HG03469 (cell line): ENCODE measurements around the gene NKIRAS1.

Source experiments
- ATAC-seq: cut with Tn5 transposase; IDR thresholded peaks from one replicate; pipeline ENCODE4 v1.9.1; 2021; ENCODE audit warnings: mild to moderate bottlenecking, moderate library complexity, moderate number of reproducible peaks; ENCODE audit not compliant: unreplicated experiment

The NKIRAS1 gene

DNA sequence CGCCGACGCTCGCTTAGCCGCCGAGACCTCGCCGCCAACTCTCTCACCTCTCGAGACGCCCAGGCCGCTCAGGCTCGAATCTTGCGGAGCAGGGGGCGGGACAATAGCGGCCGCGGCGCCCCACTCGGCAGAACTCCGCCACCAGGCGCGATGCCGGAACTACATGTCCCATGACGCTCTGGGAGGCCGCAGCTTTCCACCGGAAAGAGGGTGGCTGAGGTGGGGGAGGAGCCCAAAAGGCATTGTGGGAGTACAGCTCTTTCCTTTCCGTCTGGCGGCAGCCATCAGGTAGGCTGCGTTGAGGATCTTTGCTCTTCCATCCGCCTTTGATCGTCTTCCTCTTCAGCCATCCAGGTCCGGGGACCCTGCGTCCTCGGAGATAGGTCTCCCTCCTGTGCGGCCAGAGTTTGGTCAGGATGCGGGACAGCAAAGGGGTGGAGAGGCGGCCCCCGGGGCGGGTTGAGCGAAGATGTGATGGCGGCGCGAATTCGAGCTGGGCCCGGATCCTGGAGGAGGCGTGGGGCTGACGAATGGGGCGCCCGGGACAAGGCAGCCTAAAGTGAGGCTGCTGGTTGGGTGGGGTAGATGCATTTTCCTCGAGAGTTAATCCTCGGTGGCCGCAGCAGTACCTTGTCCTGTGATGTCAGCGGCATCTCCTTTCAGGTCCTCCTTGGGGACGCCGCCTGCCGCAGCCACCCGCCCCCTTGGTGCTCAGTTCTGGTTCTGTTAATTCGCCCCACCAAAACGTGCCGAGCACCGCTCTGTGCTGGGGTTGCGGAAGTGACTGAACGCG, at the start of gene NKIRAS1, which contains the start of gene RPL15:
Gene NKIRAS1, minus strand, starts transcription at position 105 of the 793 bp plus-strand sequence. CDS start 6,086 bp downstream, outside the sequence.
Gene RPL15, plus strand, starts transcription at position 247 of the 793 bp plus-strand sequence. CDS start 728 bp downstream, outside the sequence.
- ATAC-seq = peak; percentile 94

DNA sequence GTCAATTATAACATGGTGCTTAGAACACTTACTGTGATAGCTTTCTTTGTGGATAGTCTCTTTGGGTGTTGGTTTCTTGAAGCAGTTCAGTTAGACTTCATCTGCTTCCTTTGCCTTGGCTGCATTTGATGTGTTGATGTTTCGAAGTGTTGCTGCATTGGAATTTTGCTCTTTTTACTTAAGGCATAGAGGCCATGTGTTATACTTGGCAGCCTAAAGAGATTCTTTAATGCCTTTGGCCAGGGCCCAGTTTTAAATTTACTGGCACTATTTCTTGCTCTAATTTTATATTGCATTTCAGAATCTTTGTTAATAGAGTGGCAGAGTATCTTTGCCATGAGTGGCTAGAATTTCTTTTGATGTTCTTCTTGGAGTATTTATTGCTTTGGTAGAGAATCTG, 49.5 kb upstream of the NKIRAS1 start:
- no peak for ATAC-seq

DNA sequence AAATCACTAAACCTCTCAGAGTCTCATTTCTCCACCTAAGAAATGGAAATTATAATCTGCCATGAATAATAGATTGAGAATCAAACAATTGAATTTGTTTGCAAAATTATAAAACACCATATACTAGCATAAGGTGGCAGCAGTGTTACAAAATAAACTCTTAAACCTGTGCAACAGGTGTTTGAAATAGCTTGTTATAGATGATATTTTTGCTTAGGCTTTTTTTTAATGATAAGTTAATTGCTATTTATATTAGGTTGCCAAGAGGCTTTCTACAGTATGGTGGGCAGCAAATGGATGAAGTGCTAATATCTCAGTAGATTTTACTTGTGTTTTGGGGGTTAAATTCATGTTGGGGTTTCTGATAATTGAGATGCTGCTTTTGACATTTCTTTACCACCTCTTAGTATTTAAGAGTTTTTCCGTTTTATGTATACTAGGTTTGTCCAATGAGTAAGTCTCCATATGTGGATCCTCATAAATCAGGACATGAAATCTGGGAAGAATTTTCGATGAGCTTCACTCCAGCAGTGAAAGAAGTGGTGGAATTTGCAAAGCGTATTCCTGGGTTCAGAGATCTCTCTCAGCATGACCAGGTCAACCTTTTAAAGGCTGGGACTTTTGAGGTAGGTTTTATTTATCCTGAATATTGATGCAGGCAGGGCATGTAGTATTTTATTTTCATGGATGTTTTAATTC, 47.9 kb upstream of the NKIRAS1 start:
- no peak for ATAC-seq

DNA sequence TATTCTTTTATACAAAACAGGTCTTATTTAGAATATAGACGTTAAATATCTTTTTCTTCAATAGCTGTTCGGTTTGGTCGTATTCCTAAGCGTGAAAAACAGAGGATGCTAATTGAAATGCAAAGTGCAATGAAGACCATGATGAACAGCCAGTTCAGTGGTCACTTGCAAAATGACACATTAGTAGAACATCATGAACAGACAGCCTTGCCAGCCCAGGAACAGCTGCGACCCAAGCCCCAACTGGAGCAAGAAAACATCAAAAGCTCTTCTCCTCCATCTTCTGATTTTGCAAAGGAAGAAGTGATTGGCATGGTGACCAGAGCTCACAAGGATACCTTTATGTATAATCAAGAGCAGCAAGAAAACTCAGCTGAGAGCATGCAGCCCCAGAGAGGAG, 45.1 kb upstream of the NKIRAS1 start:
- ATAC-seq = no peak

DNA sequence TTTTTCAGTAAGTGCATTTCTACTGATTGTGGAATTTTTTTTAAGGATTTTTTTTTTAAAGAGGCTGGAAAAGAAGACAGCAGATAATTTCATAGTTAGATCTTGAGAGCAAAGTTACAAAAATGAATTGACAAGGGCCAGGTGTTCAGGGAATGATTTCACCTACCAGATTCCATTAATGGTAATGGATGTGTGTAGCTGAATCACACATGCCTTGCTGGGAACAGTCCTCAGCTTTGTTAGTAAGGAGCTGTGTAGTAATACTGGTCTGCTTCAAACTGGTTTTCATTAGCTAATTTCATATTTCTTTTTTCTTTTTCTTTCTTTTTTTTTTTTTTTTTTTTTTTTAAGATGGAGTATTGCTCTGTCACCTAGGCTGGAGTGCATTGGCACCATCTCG, 44.3 kb upstream of the NKIRAS1 start:
- no peak for ATAC-seq

DNA sequence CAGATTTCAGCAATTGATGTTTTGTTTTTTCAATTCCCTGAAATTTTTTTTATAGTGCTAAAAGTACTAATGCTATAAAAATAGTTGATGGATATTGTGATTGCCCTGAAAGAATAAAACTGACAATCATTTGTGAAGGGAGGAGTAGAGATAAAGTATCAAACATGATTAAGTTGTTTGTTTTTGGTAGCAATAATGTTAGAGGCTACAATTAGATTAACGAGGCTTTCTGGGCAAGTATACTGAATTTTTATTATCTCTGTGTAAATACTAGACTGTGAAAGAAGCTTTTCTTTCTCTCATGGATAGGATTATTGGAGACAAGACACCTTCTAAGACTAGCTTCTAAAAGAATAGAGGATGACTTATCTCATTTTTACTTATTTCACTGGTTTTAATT, 43.9 kb upstream of the NKIRAS1 start:
- no peak for ATAC-seq

DNA sequence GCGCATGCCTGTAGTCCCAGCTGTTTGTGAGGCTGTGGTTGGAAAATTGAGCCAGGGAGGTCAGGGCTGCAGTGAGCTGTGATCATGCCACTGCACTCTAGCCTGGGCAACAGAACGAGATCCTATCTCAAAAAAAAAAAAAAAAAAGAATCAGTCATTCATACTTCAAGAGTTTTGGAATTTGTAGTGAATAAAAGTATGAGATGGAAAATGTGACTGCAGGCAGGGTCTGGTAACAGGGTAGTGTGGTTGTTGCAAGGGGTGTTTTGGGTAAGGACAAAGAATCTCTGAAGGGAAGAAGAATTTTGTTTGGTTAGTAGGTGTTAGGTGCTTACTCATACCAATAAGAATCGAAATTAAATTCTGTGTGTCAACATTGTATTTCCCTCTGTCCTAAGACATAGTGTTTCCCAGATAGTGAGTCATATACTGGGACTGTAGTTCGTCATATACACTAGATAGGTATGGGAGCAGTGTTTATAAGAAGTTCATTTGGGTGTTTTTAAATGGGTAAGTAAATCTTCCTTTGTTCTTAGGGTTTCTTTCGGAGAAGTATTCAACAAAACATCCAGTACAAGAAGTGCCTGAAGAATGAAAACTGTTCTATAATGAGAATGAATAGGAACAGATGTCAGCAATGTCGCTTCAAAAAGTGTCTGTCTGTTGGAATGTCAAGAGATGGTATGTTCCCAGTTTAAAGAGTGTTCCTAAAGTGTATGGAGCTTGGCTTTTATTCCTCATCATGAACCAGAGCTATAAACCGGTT, 42.5 kb upstream of the NKIRAS1 start:
- no peak for ATAC-seq

DNA sequence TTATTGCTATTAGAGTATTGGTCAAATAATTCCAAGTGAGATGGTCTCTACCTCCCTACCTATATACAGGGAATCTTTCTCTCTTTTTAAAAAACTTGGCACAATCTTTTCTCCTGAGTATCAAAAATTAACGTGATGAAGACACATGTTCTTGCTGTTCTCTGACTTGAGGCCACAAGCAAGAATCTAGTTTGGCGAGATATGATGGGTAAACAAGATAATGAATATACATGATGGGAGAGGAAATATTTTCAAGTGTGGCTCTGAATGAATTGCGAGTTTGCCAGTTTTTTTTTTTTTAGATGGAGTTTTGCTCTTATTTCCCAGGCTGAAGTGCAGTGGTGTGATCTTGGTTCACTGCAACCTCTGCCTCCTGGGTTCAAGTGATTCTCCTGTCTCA, 39.9 kb upstream of the NKIRAS1 start:
- no peak for ATAC-seq

DNA sequence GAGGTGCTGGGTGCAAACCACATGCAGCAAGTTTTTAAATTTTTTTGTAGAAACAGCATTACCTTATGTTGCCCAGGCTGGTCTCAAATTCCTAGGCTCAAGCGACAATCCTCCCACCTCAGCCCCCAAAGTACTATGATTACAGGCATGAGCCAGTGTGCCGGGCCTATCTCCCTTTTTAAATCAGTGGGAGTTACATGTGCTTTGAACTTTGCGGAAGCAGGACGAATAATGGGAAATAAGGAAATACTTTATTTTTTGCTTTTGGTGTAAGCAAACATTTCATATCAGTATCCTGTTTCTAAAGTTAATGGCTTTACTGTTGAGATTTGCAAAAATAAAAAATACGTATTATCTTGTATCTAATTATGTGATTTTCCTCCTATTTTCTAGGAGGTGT, 37.4 kb upstream of the NKIRAS1 start:
- no peak for ATAC-seq

DNA sequence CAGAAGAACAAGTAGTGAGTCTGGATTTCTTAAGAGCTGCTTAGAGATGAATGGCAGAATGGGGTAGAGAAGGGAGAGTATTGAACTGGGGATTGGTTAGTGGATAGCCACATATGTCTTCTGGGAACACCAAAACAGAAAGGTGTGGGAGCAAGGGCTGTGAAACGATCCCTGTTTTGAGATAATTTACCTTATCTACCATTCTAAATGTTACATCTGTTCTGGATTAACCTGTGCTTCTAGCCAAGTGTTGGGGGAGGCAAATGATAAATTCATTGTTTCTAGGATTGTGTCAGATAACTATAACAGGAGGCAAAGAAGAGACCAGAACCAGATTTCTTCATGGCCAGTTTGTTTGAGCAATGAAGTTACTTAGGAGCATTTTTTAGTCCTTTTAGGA, 36.7 kb upstream of the NKIRAS1 start:
- no peak for ATAC-seq

DNA sequence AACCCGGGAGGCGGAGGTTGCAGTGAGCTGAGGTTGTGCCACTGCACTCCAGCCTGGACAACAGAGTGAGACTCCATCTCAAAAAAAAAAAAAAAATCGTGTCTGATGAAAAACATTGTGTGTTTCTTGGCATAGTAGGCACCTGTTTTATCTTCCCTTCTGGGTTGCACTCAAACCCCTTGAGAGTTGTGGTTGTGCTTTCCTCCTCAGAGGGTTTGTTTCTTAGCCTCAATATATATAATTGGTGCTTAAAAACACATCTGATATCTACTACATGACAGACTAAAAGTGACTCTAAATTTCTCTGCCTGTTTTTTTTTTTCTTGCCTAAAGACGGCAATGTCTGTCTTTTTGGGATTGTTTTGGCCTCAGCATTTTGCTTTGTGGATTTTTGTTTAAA, 35.9 kb upstream of the NKIRAS1 start:
- no peak for ATAC-seq

DNA sequence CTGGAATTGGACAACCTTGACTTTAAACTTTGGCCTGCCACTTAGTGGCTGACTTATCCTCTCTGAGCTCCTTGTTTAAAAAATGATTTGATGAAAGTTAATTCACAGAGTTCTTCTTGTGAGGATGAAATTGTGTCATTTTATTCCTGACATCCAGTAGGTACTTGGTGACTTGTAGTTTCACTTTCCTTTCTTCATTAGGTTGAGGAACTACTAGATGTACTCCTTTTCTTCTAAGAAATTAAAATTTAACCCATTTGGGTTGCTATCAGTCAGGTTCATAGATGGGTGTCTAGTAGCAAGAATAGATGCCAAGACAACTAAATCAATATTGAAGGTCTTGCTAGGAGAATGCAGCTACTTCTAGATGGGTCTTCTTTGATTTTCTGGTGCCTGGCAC, 33.5 kb upstream of the NKIRAS1 start:
- ATAC-seq = peak; percentile 25

DNA sequence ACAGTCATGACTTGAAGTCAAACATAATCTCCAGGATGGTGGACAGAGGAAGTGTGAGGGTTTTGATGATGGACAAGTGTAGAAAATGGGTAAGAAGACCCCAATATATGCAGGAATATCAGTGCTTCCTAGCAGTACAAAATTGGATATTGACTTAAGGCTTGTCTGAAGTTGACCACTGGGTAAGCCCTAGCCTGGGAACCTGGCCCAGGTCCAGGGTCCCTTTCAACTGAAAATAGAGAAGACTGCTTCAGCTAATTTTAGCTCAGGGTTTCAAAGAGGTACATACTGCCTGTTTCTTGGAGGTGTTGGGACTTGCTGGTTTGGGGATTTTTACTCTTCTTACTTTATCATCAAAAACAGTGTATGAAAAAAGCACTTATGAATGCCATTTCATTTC, 33.0 kb upstream of the NKIRAS1 start:
- no peak for ATAC-seq

DNA sequence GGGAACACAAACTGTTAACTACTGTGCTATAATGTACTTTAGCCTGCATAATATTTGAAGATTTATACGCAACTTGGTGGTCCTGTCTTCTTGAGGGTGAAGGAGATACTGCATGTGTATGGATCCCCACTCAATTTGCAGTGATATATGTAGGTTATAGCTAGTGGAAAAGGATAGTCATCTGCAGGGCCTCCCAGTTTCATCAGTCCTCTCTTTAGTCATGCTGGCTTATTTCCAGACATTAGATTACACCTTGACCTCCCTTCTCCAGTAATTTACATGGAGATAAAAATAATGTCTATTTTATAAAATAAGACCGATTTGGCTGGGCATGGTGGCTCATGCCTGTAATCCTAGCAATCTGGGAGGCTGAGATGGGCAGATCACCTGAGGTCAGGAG, 32.0 kb upstream of the NKIRAS1 start:
- ATAC-seq = no peak

DNA sequence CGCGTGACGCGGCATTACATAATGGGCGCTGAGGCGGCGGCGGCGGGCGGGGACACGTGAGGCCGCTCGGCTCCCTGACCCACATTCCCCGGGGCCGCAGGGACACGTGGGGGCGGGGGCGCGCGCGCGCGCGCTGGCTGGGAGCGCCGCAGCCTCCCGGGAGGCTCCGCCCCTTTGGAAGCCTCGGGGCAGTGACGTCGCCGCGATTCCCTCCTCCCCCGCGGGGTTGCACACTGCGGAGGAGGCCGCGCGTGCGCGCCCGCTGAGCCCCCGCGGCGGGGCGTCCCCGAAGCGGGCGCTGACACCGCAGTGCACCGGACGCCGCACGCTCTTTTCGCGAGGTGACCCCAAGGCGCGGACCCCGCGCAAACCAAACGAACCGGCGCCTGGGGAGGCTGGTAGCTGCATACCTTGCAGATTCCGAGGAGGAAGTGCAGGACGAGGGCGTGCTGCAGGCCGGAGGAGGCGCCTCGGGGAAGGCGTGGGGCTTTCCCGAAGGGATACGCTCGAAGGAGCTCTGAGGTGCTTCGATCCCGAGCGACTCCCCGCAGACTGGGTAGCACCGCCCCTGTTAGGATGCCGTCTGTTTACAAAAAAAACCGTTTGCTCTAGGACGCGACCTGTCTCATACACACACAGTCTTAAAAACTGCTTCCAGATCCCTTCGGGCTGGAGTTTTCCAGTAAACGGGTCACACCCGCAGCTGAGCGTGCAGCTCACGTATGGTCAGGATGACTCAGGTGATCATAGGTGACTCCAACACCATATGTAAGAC, 29.3 kb upstream of the NKIRAS1 start:
- ATAC-seq = peak; percentile 54

DNA sequence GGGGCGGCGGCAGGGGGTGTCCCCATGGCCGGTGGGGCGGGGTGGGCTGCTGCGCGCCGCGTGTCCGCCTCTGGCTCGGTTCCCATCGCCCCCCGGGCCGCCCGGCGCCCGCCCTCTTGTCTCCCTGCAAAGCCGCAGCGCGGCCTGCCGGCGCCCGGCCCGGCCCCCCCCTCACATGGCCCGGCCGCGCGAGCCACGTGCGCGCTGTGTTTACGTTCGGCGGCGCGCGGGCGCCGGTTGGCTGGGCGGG, 28.8 kb upstream of the NKIRAS1 start:
- no peak for ATAC-seq

DNA sequence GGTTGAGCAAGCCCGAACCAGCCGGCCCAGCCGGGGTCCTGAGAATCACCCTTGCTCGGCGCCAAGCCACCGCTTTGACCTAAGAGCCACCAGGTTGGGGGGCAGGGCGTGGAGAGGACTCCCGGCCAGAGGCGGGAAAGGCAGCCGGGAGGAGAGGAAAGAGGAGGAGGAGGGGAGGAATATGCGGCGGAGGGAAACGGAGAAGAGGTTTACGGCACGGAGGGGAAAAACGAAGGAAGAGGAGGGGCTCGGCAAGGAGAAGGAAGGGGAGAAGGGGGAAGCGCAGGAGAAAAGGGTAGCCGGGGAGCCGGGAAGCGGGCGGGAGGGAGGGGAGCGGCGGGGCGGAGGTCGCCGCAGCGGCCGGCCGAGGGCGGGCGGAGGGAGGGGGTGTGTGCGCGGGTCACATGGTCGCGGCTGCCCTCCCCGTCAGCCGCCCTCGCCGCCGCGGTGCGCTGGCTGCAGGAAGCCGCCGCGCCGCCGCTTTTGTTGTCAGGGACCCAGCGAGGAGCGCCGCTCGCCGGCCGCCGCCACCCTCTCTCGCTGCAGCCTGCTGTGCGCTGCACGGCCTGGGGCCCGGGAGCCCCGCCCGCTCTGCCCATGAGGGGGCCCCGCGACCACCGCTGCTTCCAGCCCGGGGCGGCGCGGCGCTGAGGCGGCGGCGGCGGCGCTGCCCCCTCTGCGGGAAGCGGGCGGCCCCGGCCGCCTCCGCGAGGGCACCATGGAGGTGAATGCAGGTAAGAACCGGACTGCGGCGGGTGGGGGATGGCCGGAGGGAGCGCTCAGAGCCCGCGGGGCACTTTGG, 28.3 kb upstream of the NKIRAS1 start, which contains the start of gene NR1D2:
Gene NR1D2, plus strand, starts transcription at position 426 of the 802 bp plus-strand sequence. Its CDS starts 293 bp downstream, at position 719.
- peak; percentile 33 for ATAC-seq

DNA sequence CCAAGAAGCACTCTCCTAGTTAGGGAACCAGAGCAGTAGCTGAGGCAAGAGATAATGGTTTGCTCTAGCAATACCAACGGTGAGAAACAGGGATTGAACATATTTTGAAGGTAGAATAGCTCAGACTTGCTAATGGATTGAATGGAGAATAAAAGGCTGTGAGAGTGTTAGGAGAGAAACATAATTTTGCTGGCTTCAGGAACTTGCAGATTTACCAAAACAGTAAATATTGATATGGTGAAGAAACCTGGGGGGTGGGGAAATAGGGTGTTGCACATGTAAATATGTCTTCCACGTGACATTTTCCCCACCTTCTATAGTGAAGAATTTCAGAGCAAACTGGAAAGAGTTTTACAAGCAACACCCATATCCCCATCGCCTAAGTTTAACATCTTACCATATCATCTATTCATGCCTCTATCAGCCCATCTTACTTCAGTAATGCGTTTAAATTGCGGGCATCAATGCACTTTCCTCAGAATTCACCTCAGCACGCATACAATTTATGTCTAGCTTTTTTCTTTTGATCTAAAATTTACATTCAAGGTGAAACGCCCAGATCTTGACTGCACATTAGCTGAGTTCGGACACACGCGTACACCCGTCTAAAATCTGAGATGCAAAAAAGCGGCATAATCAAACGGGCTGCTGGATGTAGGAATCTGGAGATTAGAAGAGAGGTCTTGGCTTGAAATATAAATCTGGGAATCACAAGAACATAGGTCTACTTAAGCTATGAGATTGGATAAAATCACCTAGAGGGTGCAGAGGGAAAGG, 27.4 kb upstream of the NKIRAS1 start:
- ATAC-seq = no peak

DNA sequence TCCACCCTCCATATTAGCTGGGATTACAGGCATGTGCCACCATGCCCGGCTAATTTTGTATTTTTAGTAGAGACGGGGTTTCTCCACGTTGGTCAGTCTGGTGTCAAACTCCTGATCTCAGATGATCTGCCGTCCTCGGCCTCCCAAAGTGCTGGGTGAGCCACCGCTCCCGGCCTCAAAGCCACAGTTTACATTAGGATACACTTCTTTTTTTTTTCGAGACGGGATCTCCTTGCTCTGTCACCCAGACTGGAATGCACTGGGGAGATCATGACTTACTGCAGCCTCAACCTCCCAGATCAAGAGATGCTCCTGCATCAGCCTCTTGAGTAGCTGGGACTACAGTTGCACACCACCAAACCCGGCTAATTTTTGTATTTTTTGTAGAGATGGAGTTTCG, 25.8 kb upstream of the NKIRAS1 start:
- no peak for ATAC-seq
